Skeletal muscle tissue (tissue), 4 donors: Measurements from ENCODE around the gene TYW1B. TPM values are rescaled to one million over a fixed set of nuclear protein-coding genes. Genes with fewer than 3 reads are reported as not detected.
"Not testable (repeated sequence)": the region's sequence is repeated elsewhere in the genome, so short reads cannot be mapped to it uniquely, and the experiment has no call there.

ENCODE experiments used
- H3K27ac ChIP-seq: one replicate; pipeline ENCODE4 v1.7.0; 2013; ENCODE audit warnings: mild to moderate bottlenecking, low read depth, low read length, inconsistent platforms
- H3K27me3 ChIP-seq, 3 donors: one replicate each; pipeline ENCODE4 v1.7.0; 2013; ENCODE audit warnings: low read length in 3 of 3; ENCODE audit not compliant: control insufficient read depth in 3 of 3, insufficient read depth in 3 of 3
- H3K36me3 ChIP-seq, 3 donors: one replicate each; pipeline ENCODE4 v1.7.0; 2013; ENCODE audit warnings: low read length in 3 of 3; ENCODE audit not compliant: control insufficient read depth in 3 of 3, insufficient read depth in 3 of 3
- H3K4me1 ChIP-seq, 3 donors: one replicate each; pipeline ENCODE4 v1.7.0; 2013; ENCODE audit warnings: low read length in 3 of 3, mild to moderate bottlenecking in 3 of 3; ENCODE audit not compliant: control insufficient read depth in 3 of 3, insufficient read depth in 3 of 3
- H3K4me3 ChIP-seq, 3 donors: one replicate each; pipeline ENCODE4 v1.7.0; 2013; ENCODE audit warnings: low read length in 3 of 3
- H3K9ac ChIP-seq, 3 donors: one replicate each; pipeline ENCODE4 v1.7.0; 2013; ENCODE audit warnings: low read length in 3 of 3, mild to moderate bottlenecking in 3 of 3, moderate library complexity in 2 of 3, low read depth in 1 of 3
- H3K9me3 ChIP-seq, 3 donors: one replicate each; pipeline ENCODE4 v1.7.0; 2013; ENCODE audit warnings: low read length in 3 of 3; ENCODE audit not compliant: control insufficient read depth in 3 of 3
- total RNA-seq: library from RNA; depleted of rRNA; stranded (reverse); fragments of >200 nt; gene quantifications from one replicate; pipeline ENCODE4 v1.2.3, GENCODE V29; 2014
- donor health status: Osteomylitis.

TYW1B gene
- total RNA-seq, 1 donor from 2014 or later: 6.8 TPM

DNA sequence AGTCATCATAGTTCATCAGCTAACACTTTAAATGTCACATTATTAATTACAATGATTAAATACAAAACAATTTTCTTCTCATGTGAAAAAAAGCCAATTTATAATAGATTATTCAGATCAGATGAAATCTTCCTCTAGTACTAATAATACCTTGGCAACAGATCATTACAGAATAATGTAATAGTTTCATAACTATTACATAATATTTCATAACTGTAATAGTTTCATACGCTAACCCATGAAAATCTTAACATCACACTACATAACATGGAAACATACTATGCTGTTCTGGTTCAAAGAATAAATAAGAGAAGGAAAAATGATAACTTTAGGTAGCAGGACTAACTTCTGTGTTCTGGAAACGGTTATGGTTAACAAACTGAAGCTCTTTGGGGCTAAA is 152.3 kb downstream of the TYW1B start:
- not testable (repeated sequence) for H3K4me1 ChIP-seq, H3K27ac ChIP-seq, H3K27me3 ChIP-seq, H3K9ac ChIP-seq, H3K9me3 ChIP-seq, H3K36me3 ChIP-seq, H3K4me3 ChIP-seq

DNA sequence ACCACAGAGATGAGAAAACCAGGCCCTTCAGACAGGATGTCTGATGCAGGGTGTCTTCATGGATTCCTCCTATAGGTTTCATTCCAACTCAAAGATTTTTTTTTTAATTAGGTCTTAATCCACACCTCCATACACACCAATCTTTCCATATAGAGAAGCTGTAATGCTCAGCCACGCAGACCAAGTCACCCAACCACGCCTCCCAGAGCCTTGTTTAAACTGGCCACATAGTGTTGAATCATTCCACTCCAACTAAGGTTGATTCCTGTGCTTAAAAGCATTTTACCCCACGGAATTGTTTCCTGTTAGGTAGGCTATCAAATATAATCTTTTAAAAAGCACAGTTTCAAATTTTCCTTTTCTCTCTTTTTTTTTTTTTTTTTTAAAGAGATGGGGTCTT is 153.6 kb downstream of the TYW1B start:
- Histone ChIP-seq H3K4me3 (no peak overlapping the region), H3K36me3 (peaks cover 0 to 2% (median 0%) of the 10 kb centered on the region in 3 donors), H3K4me1 (no peaks in the 10 kb centered on the region), H3K9me3 (no peaks in the 10 kb centered on the region), H3K27ac (no peak overlapping the region), H3K9ac (no peak overlapping the region), H3K27me3 (no peaks in the 10 kb centered on the region)

DNA sequence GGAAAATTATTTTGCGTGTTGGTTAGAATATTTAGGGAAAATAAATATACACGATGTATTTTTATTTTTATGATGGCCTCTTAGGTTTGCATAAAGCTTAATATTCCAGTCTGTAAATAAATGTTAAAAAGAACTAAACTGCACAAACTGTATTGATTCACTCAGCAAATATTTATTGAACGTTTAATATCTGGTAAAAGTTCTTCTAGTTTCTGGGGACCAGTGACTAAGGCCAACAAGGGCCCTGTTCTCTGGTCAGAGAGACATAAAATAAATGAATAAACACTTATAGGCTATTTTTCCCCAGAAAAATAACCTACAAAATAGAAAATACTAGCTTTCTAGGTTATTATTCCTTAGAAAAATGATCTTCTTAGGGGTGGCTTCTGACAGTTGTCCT is 157.2 kb downstream of the TYW1B start:
- H3K9ac ChIP-seq, H3K36me3 ChIP-seq, H3K27ac ChIP-seq, H3K4me1 ChIP-seq, H3K27me3 ChIP-seq, H3K4me3 ChIP-seq, H3K9me3 ChIP-seq: not testable (repeated sequence)

DNA sequence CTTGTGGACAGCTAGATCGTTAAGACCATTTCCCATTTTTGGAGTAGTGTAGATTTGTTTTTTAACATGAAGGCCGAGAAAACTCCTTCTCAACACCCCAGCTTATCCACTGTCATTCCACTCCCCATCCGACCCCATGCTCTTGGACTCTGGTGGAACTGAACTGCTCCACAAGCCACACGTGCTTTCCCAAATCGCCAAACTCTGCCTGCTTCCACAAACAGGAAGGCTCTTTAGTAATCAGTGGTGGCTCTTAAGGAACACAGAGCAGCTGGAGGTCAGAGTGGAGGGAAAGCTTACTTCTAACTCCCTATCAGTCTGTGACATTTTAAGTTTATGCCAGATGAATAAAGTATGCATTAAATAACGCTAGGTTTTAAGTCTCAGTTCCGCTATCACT is 159.6 kb downstream of the TYW1B start:
- not testable (repeated sequence) for H3K9ac ChIP-seq, H3K4me3 ChIP-seq, H3K36me3 ChIP-seq, H3K4me1 ChIP-seq, H3K9me3 ChIP-seq, H3K27me3 ChIP-seq, H3K27ac ChIP-seq

DNA sequence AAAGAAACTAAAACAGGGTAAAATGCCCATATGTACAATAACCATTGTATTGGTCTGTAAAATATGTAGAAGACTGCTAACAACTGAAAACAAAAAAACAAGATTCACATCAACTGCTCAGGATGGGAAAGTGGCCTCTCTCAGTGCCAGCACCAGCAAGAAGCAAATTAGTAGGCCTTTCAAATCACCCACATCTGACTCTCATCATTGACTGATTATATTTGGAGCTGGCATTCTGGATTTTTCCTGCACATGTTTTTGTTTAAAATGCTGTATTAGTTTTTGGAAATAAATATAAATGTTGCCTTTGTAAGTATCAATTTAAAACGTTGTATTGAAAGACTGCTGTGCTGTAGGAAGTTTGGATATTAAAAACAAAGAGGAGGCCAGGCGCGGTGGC is 161.0 kb downstream of the TYW1B start:
- not testable (repeated sequence) for H3K27ac ChIP-seq, H3K27me3 ChIP-seq, H3K4me1 ChIP-seq, H3K36me3 ChIP-seq, H3K9ac ChIP-seq, H3K9me3 ChIP-seq, H3K4me3 ChIP-seq

DNA sequence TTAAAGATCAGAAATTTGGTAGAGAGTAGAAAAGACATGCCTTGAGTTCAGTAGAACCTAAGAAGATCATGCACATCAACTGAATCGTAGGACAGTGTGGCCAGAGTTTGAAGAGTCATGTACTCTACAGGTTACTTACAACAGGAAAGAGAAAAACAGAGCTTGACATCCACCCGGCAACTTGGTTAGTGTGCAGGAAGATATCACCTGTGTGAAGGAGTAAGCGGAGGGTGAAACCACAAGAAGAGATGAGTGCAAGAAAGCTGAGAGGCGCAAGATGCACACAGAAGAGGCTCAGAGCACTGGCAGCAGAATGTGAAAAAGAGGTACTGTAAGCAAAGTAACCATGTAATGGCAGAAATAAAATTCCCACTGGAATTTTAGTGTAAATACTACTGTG is 179.4 kb downstream of the TYW1B start:
- not testable (repeated sequence) for H3K27me3 ChIP-seq, H3K9me3 ChIP-seq, H3K36me3 ChIP-seq, H3K4me1 ChIP-seq, H3K9ac ChIP-seq, H3K27ac ChIP-seq, H3K4me3 ChIP-seq

DNA sequence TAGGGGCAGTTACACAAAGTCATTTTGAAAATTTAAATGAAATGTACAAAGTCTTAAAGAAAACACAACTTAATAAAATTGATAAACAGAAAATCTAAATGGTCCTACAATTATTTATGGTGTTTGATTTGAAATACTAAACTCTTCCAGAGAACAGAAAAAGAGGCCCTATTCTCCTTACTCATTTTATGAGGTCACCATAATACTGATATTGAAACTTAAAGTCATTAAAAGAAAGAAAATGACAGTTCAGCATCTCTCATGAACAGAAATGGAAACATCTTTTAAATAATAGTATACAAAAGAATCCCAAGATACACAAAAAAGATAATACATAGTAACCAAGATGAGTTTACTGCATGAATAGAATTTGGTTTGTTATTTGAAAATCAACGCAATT is 184.3 kb downstream of the TYW1B start:
- not testable (repeated sequence) for H3K27me3 ChIP-seq, H3K4me3 ChIP-seq, H3K36me3 ChIP-seq, H3K4me1 ChIP-seq, H3K9me3 ChIP-seq, H3K9ac ChIP-seq, H3K27ac ChIP-seq

DNA sequence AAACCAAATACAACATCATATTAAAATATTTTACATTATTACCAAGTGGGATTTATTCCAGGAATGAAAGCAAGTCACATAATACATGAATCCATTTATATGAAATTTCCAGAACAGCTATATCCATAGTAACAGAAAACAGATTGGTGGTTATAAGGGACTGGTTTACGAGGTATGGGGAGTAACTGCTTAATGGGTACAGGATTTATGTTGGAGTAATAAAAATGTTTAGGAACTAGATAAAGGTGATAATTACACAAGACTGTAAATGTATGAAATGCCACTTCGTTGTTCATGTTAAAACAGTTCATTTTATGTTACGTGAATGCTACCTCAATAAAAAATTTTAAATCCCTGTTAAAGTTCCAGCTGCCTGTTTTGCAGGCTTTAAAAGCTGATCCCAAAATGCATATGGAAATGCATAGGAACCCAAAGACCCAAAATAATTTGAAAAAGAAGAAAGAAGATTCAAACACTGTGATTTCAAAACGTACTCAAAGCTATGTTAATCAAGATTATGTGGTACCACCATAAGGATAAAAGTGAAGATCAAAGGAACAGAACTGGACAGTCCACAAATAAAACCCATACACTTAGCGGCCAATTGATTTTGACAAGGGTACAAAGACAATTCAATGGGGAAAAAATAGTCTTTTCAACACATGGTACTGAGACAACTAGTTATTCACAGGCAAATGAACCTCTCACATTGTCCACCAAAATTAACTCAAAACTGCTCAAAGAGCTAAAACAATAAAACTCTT is 186.3 kb downstream of the TYW1B start:
- H3K27me3 ChIP-seq, H3K4me1 ChIP-seq, H3K9ac ChIP-seq, H3K9me3 ChIP-seq, H3K4me3 ChIP-seq, H3K27ac ChIP-seq, H3K36me3 ChIP-seq: not testable (repeated sequence)

DNA sequence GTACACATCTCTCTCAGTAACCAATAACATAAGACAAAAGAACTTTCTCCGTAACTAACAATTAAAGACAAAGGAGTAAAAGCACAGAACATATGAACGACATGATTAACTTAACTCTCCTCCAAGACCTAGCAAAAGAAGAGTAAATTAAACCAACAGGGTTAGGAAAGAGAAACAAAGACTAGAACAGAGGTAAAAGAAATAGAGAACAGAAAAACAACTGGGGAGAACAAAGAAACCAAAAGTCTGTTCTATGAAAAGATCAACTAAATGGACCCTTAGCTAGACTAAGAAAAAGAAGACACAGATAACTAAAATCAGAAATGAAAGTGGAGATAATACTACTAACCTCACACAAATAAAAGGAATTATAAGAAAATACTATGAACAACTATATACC is 187.3 kb downstream of the TYW1B start:
- not testable (repeated sequence) for H3K9me3 ChIP-seq, H3K27ac ChIP-seq, H3K9ac ChIP-seq, H3K36me3 ChIP-seq, H3K4me3 ChIP-seq, H3K4me1 ChIP-seq, H3K27me3 ChIP-seq

DNA sequence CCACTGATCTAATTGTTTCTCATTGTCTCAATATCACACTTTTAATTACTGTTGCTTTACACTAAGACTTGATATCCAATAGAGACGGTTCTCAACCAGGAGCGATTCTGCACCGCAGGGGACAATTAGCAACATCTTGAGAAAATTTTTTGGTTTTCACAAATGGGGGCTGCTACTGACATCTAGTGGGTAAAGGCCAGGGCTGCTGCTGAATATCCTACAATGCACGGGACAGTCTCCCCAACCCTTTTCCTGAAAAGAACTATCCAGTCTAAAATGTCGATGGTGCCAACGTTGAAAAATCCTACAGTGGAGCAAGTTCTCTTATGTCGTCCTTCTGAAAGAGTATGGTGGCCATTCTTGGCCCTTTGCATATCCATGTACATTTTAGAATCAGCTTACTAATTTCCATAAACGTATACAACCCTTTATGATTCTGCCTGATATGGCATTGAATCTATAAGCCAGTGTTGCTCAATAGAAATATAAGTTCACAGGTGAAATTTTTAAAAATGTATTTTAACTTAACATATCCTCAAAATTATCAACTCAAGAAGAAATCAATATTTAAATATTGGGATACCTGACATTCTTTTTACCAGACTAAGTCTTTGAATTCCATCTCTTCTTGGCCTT is 192.6 kb downstream of the TYW1B start:
- H3K4me1 ChIP-seq, H3K9me3 ChIP-seq, H3K27me3 ChIP-seq, H3K9ac ChIP-seq, H3K27ac ChIP-seq, H3K36me3 ChIP-seq, H3K4me3 ChIP-seq: not testable (repeated sequence)
